Measurements from ENCODE around the gene HBA2. TPM values are rescaled to one million over a fixed set of nuclear protein-coding genes. Genes with fewer than 3 reads are reported as not detected.
"Not testable (repeated sequence)": the region's sequence is repeated elsewhere in the genome, so short reads cannot be mapped to it uniquely, and the experiment has no call there.

HBA2 gene
- total RNA-seq, 1 donor from 2014 or later, result not detected

DNA sequence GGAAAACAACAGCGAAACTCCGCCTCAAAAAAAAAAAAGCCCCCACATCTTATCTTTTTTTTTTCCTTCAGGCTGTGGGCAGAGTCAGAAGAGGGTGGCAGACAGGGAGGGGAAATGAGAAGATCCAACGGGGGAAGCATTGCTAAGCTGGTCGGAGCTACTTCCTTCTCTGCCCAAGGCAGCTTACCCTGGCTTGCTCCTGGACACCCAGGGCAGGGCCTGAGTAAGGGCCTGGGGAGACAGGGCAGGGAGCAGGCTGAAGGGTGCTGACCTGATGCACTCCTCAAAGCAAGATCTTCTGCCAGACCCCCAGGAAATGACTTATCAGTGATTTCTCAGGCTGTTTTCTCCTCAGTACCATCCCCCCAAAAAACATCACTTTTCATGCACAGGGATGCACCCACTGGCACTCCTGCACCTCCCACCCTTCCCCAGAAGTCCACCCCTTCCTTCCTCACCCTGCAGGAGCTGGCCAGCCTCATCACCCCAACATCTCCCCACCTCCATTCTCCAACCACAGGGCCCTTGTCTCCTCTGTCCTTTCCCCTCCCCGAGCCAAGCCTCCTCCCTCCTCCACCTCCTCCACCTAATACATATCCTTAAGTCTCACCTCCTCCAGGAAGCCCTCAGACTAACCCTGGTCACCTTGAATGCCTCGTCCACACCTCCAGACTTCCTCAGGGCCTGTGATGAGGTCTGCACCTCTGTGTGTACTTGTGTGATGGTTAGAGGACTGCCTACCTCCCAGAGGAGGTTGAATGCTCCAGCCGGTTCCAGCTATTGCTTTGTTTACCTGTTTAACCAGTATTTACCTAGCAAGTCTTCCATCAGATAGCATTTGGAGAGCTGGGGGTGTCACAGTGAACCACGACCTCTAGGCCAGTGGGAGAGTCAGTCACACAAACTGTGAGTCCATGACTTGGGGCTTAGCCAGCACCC is 2.6 kb downstream of the HBA2 start:
- H3K4me3 Mint-ChIP-seq, result peak overlapping the region; percentile 32

DNA sequence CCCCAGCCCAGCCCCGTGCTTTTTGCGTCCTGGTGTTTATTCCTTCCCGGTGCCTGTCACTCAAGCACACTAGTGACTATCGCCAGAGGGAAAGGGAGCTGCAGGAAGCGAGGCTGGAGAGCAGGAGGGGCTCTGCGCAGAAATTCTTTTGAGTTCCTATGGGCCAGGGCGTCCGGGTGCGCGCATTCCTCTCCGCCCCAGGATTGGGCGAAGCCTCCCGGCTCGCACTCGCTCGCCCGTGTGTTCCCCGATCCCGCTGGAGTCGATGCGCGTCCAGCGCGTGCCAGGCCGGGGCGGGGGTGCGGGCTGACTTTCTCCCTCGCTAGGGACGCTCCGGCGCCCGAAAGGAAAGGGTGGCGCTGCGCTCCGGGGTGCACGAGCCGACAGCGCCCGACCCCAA is 3.3 kb downstream of the HBA2 start:
- H3K27ac Mint-ChIP-seq; H3K9me3 Mint-ChIP-seq; intact Hi-C loops (cut with micrococcal nuclease); DNase-seq; H3K36me3 Mint-ChIP-seq (ENCODE audit: low read depth); H3K4me3 Mint-ChIP-seq: not testable (repeated sequence)
- H3K4me1 Mint-ChIP-seq, result peaks cover 11% of the 10 kb centered on the region
- H3K27me3 Mint-ChIP-seq, result peaks cover 52% of the 10 kb centered on the region

More for the DNA sequence above, 2.6 kb downstream of the HBA2 start:
- DNase-seq, result no peak
- peaks cover 58% of the 10 kb centered on the region for H3K27me3 Mint-ChIP-seq
- intact Hi-C loops (cut with micrococcal nuclease), result no loop called here
- H3K27ac Mint-ChIP-seq, result no peak overlapping the region
- H3K9me3 Mint-ChIP-seq, result no peaks in the 10 kb centered on the region
- peaks cover 13% of the 10 kb centered on the region for H3K4me1 Mint-ChIP-seq
- no peaks in the 10 kb centered on the region for H3K36me3 Mint-ChIP-seq (ENCODE audit: low read depth)

DNA sequence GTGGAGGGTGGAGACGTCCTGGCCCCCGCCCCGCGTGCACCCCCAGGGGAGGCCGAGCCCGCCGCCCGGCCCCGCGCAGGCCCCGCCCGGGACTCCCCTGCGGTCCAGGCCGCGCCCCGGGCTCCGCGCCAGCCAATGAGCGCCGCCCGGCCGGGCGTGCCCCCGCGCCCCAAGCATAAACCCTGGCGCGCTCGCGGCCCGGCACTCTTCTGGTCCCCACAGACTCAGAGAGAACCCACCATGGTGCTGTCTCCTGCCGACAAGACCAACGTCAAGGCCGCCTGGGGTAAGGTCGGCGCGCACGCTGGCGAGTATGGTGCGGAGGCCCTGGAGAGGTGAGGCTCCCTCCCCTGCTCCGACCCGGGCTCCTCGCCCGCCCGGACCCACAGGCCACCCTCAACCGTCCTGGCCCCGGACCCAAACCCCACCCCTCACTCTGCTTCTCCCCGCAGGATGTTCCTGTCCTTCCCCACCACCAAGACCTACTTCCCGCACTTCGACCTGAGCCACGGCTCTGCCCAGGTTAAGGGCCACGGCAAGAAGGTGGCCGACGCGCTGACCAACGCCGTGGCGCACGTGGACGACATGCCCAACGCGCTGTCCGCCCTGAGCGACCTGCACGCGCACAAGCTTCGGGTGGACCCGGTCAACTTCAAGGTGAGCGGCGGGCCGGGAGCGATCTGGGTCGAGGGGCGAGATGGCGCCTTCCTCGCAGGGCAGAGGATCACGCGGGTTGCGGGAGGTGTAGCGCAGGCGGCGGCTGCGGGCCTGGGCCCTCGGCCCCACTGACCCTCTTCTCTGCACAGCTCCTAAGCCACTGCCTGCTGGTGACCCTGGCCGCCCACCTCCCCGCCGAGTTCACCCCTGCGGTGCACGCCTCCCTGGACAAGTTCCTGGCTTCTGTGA is 4.1 kb downstream of the HBA2 start, which contains the start of gene HBA1:
Gene HBA1 (plus strand): TSS at position 204 of the 906 bp plus-strand sequence. CDS start 37 bp downstream, at position 241.
- Mint-ChIP-seq H3K4me1 (peaks cover 11% of the 10 kb centered on the region), H3K4me3 (peak within 1 kb of the TSS; percentile 10), H3K27me3 (peaks cover 48% of the 10 kb centered on the region)
- H3K27ac Mint-ChIP-seq; intact Hi-C loops (cut with micrococcal nuclease); H3K36me3 Mint-ChIP-seq (ENCODE audit: low read depth); H3K9me3 Mint-ChIP-seq: not testable (repeated sequence)
- DNase-seq, result peak; percentile 72

DNA sequence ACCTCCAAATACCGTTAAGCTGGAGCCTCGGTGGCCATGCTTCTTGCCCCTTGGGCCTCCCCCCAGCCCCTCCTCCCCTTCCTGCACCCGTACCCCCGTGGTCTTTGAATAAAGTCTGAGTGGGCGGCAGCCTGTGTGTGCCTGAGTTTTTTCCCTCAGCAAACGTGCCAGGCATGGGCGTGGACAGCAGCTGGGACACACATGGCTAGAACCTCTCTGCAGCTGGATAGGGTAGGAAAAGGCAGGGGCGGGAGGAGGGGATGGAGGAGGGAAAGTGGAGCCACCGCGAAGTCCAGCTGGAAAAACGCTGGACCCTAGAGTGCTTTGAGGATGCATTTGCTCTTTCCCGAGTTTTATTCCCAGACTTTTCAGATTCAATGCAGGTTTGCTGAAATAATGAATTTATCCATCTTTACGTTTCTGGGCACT is 4.7 kb downstream of the HBA2 start:
- Mint-ChIP-seq H3K4me3 (peak overlapping the region; percentile 10), H3K27ac (no peak overlapping the region), H3K9me3 (no peaks in the 10 kb centered on the region), H3K36me3 (ENCODE audit: low read depth) (no peaks in the 10 kb centered on the region), H3K4me1 (peaks cover 9% of the 10 kb centered on the region), H3K27me3 (peaks cover 46% of the 10 kb centered on the region)
- DNase-seq, result no peak
- intact Hi-C loops (cut with micrococcal nuclease), result no loop called here

DNA sequence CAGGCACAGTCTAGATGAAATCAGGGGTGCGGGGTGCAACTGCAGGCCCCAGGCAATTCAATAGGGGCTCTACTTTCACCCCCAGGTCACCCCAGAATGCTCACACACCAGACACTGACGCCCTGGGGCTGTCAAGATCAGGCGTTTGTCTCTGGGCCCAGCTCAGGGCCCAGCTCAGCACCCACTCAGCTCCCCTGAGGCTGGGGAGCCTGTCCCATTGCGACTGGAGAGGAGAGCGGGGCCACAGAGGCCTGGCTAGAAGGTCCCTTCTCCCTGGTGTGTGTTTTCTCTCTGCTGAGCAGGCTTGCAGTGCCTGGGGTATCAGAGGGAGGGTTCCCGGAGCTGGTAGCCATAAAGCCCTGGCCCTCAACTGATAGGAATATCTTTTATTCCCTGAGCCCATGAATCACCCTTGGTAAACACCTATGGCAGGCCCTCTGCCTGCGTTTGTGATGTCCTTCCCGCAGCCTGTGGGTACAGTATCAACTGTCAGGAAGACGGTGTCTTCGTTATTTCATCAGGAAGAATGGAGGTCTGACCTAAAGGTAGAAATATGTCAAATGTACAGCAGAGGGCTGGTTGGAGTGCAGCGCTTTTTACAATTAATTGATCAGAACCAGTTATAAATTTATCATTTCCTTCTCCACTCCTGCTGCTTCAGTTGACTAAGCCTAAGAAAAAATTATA is 5.4 kb downstream of the HBA2 start:
- peaks cover 1% of the 10 kb centered on the region for H3K36me3 Mint-ChIP-seq (ENCODE audit: low read depth)
- H3K4me3 Mint-ChIP-seq, result no peak overlapping the region
- peaks cover 46% of the 10 kb centered on the region for H3K27me3 Mint-ChIP-seq

DNA sequence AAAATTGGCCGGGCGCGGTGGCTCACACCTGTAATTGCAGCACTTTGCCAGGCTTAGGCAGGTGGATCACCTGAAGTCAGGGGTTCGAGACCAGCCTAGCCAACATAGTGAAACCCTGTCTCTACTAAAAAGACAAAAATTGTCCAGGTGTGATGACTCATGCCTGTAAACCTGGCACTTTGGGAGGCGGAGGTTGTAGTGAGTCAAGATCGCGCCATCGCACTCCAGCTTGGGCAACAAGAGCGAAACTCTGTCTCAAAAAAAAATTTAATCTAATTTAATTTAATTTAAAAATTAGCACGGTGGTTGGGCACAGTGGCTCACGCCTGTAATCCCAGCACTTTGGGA is 6.0 kb downstream of the HBA2 start:
- Mint-ChIP-seq H3K4me3 (no peak overlapping the region), H3K4me1 (peaks cover 9% of the 10 kb centered on the region), H3K9me3 (no peaks in the 10 kb centered on the region), H3K27ac (no peak overlapping the region), H3K36me3 (ENCODE audit: low read depth) (peaks cover 1% of the 10 kb centered on the region), H3K27me3 (peaks cover 42% of the 10 kb centered on the region)
- DNase-seq, result no peak
- intact Hi-C loops (cut with micrococcal nuclease), result no loop called here

More for the DNA sequence above, 5.4 kb downstream of the HBA2 start:
- Mint-ChIP-seq H3K4me1 (peaks cover 9% of the 10 kb centered on the region), H3K27ac (no peak overlapping the region), H3K9me3 (no peaks in the 10 kb centered on the region)
- DNase-seq, result no peak
- intact Hi-C loops (cut with micrococcal nuclease), result no loop called here

DNA sequence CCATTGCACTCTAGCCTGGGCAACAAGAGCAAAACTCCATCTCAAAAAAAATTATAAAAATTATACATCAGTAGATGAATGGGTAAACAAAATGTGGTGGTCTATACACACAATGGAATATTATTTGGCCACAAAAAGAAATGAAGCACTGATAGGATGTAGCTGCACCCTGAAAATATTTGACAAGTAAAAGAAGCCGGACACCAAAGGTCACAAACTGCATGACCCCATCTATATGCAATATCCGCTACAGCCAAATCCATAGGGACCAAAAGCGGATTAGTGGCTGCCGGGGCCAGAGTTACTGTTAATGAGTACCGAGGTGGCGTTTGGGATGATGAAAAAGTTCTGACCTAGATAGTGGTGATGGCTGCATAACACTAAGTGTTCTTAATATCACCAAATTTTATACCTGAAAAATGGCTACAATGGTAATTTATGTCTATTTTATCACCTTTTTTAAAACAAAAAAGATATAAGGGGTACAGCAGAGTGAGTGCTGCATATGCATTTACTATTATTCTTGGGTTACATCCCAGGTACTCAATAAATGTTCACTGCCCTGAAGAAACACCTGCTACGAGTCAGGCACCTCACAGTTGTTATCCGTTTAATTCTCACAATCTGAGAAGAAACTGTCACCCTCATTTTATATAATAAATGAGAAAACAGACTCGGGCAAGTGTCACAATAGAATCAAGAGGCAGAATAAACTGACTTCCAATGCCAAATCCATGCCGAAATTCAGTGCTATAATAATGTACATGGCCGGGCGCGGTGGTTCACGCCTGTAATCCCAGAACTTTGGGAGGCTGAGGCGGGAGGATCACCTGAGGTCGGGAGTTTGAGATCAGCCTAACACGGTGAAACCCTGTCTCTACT is 6.8 kb downstream of the HBA2 start:
- Mint-ChIP-seq H3K27me3 (peaks cover 37% of the 10 kb centered on the region), H3K4me3 (peak overlapping the region; percentile 54), H3K27ac (no peak overlapping the region), H3K4me1 (peaks cover 8% of the 10 kb centered on the region), H3K9me3 (no peaks in the 10 kb centered on the region), H3K36me3 (ENCODE audit: low read depth) (peaks cover 1% of the 10 kb centered on the region)
- DNase-seq, result no peak
- intact Hi-C loops (cut with micrococcal nuclease), result loop anchor here (5.0 kb wide), 1 partner anchor 183 kb away; no protein-coding TSS in a partner anchor

DNA sequence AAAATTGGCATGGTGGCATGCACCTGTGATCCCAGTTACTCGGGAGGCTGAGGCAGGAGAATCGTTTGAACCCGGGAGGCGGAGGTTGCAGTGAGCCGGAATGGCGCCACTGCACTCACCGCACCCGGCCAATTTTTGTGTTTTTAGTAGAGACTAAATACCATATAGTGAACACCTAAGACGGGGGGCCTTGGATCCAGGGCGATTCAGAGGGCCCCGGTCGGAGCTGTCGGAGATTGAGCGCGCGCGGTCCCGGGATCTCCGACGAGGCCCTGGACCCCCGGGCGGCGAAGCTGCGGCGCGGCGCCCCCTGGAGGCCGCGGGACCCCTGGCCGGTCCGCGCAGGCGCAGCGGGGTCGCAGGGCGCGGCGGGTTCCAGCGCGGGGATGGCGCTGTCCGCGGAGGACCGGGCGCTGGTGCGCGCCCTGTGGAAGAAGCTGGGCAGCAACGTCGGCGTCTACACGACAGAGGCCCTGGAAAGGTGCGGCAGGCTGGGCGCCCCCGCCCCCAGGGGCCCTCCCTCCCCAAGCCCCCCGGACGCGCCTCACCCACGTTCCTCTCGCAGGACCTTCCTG is 7.5 kb downstream of the HBA2 start, which contains the start of gene HBQ1:
Gene HBQ1 (plus strand): TSS at position 359 of the 575 bp plus-strand sequence. CDS start 28 bp downstream, at position 387.
- H3K9me3 Mint-ChIP-seq, result no peaks in the 10 kb centered on the region
- no peak within 1 kb of the TSS for H3K27ac Mint-ChIP-seq
- peaks cover 30% of the 10 kb centered on the region for H3K27me3 Mint-ChIP-seq
- DNase-seq, result peak; percentile 76
- intact Hi-C loops (cut with micrococcal nuclease), result loop anchor here (5.0 kb wide), 1 partner anchor 182 kb away; no protein-coding TSS in a partner anchor
- peaks cover 4% of the 10 kb centered on the region for H3K36me3 Mint-ChIP-seq (ENCODE audit: low read depth)
- peaks cover 3% of the 10 kb centered on the region for H3K4me1 Mint-ChIP-seq
- H3K4me3 Mint-ChIP-seq, result peak within 1 kb of the TSS; percentile 54

DNA sequence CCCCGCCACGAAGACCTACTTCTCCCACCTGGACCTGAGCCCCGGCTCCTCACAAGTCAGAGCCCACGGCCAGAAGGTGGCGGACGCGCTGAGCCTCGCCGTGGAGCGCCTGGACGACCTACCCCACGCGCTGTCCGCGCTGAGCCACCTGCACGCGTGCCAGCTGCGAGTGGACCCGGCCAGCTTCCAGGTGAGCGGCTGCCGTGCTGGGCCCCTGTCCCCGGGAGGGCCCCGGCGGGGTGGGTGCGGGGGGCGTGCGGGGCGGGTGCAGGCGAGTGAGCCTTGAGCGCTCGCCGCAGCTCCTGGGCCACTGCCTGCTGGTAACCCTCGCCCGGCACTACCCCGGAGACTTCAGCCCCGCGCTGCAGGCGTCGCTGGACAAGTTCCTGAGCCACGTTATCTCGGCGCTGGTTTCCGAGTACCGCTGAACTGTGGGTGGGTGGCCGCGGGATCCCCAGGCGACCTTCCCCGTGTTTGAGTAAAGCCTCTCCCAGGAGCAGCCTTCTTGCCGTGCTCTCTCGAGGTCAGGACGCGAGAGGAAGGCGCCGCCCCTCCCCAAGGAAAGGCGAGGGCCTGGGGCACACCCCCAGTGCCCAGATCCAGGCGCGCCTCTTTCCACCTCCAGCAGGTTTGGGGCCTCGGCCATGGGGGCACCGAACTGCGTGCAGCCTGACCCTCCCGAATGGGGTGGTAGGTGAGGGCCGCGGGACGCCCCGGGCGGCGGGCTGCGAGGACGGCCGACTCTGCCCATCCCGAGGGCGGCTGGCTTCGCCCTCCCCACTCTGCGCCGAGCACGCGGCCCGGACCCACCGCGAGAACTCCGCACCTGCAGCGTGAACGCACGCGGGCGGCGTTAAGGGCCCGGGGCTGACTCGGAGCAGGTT is 8.2 kb downstream of the HBA2 start:
- Mint-ChIP-seq H3K36me3 (ENCODE audit: low read depth) (peaks cover 8% of the 10 kb centered on the region), H3K4me1 (no peaks in the 10 kb centered on the region)
- intact Hi-C loops (cut with micrococcal nuclease), result loop anchor here (1.0 to 5.0 kb wide), 2 partner anchors 74 to 181 kb away; no protein-coding TSS in a partner anchor

DNA sequence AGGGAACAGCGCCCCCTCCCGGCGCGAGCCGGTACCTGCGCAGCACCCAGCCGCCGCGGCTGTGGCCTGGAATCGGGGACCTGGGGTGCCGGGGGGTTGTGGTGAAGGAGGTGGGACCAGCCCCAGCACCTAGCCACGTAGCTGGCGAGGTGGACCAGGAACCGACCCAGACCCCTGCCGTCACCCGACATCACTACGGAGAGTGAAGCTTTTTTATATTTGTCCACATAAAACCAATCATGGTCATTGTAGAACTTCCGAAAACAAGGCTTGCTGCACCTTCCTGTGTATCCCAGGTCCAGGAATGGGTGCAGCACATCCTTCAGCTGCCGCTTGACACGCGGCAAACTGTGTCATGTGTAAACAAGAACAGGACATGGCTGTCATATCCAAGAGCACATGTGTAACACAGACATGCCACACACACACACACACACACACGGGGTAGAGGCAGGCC is 8.9 kb downstream of the HBA2 start:
- H3K27ac Mint-ChIP-seq, result no peak overlapping the region
- H3K9me3 Mint-ChIP-seq, result no peaks in the 10 kb centered on the region
- intact Hi-C loops (cut with micrococcal nuclease), result loop anchor here (1.0 to 5.0 kb wide), 2 partner anchors 74 to 181 kb away; no protein-coding TSS in a partner anchor
- peaks cover 8% of the 10 kb centered on the region for H3K36me3 Mint-ChIP-seq (ENCODE audit: low read depth)
- DNase-seq, result no peak
- peaks cover 25% of the 10 kb centered on the region for H3K27me3 Mint-ChIP-seq
- H3K4me3 Mint-ChIP-seq, result no peak overlapping the region
- no peaks in the 10 kb centered on the region for H3K4me1 Mint-ChIP-seq

More for the DNA sequence above, 8.2 kb downstream of the HBA2 start:
- Mint-ChIP-seq H3K9me3 (no peaks in the 10 kb centered on the region), H3K27me3 (peaks cover 25% of the 10 kb centered on the region), H3K4me3 (peak overlapping the region; percentile 40), H3K27ac (no peak overlapping the region)
- peak; percentile 96 for DNase-seq

DNA sequence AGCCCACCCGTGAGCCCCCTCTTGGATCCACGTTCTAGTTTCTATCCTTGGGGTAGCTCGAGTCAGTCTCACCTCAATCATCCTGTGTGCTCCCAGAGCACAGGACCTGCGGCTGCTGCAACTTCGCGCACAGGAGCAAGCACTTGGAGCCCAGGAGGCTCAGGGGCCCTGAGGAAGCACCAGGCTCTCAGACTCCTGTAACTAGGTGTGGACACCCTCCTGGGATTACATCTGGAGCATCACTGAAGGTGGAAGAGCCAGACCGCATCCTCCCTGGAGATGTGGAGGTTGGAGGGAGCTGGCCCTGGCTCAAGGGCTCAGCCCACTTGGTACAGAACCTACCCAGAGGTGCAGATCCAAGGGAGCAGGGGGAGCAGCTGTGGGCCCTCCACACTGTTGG is 10.3 kb downstream of the HBA2 start:
- intact Hi-C loops (cut with micrococcal nuclease), result loop anchor here (5.0 kb wide), 1 partner anchor 179 kb away; no protein-coding TSS in a partner anchor

More for the DNA sequence above, 10.3 kb downstream of the HBA2 start:
- Mint-ChIP-seq H3K4me3 (no peak overlapping the region), H3K27ac (no peak overlapping the region), H3K4me1 (no peaks in the 10 kb centered on the region), H3K36me3 (ENCODE audit: low read depth) (peaks cover 13% of the 10 kb centered on the region), H3K9me3 (no peaks in the 10 kb centered on the region), H3K27me3 (peaks cover 16% of the 10 kb centered on the region)
- DNase-seq, result no peak
